Measurements from ENCODE around the gene ZCCHC24. TPM values are rescaled to one million over a fixed set of nuclear protein-coding genes. Genes with fewer than 3 reads are reported as not detected.
"Not testable (repeated sequence)": the region's sequence is repeated elsewhere in the genome, so short reads cannot be mapped to it uniquely, and the experiment has no call there.

Gene ZCCHC24
- total and polyA plus RNA-seq, 2 of the 8 experiments (the other 6 are each of a cell fraction or from before 2014, with no cell fraction given) = 3.9 to 6.9 TPM

- H2BK15ac ChIP-seq (ENCODE audit: low read length); H2BK20ac ChIP-seq (ENCODE audit: low read length); H3K18ac ChIP-seq (ENCODE audit: extremely low read depth, low read length); H4K20me1 ChIP-seq (replicated peaks in 1 of 2; ENCODE audit: control insufficient read depth in 1 of 2, insufficient read depth in 2 of 2, low read length in 2 of 2); DNase-seq (ENCODE audit: low read depth in 1 of 2, low spot score in 2 of 2); H3K9me3 ChIP-seq (ENCODE audit: insufficient read depth in 2 of 2, low read depth in 1 of 2, low read length in 1 of 2); H2BK12ac ChIP-seq (ENCODE audit: low read depth, low read length); H3K56ac ChIP-seq (replicated peaks; ENCODE audit: insufficient read length, low read depth, low read length); H3K79me2 ChIP-seq (ENCODE audit: control insufficient read depth in 1 of 2, insufficient read depth in 2 of 2, low read length in 2 of 2); H3K14ac ChIP-seq (ENCODE audit: insufficient read length); H2AK5ac ChIP-seq (ENCODE audit: low read depth, low read length); H4K5ac ChIP-seq (ENCODE audit: insufficient read length, low read depth, low read length); H2AFZ ChIP-seq (ENCODE audit: low read length); H3K27ac ChIP-seq (ENCODE audit: low read depth, low read length); H3K36me3 ChIP-seq (ENCODE audit: control insufficient read depth in 2 of 4, insufficient read depth in 4 of 4, low read length in 3 of 4); H3K4me2 ChIP-seq (ENCODE audit: insufficient read depth in 1 of 2, low read depth in 2 of 2, low read length in 2 of 2); H2BK5ac ChIP-seq (ENCODE audit: low read depth, low read length); H3K4me3 ChIP-seq (ENCODE audit: extremely low read depth in 1 of 4, insufficient read depth in 2 of 4, low read depth in 3 of 4, low read length in 4 of 4); H3K23ac ChIP-seq (ENCODE audit: insufficient read length); H3K27me3 ChIP-seq (replicated peaks in 1 of 4; ENCODE audit: control insufficient read depth in 3 of 4, extremely low read depth in 1 of 4, insufficient read depth in 3 of 4, low read length in 3 of 4); H2BK120ac ChIP-seq (replicated peaks; ENCODE audit: low read depth, low read length); POLR2A ChIA-PET (ENCODE audit: partially characterized antibody); H3K23me2 ChIP-seq (ENCODE audit: low read depth, low read length); H3K9ac ChIP-seq (replicated peaks in 1 of 4; ENCODE audit: extremely low read depth in 1 of 4, low read depth in 3 of 4, low read length in 3 of 4); H4K8ac ChIP-seq (ENCODE audit: extremely low read depth, insufficient read depth, low read length); H3K79me1 ChIP-seq (ENCODE audit: low read depth, low read length); H4K91ac ChIP-seq (replicated peaks; ENCODE audit: insufficient read length, low read length); H3K4ac ChIP-seq (replicated peaks; ENCODE audit: insufficient read length, low read depth, low read length); FAIRE-seq: not testable (repeated sequence)
- peaks cover 0 to 11% (median 0%) of the 10 kb centered on the region in 4 experiments; a peak in 3 of 7 replicates for H3K4me1 ChIP-seq (replicated peaks in 1 of 4; ENCODE audit: control insufficient read depth in 3 of 4, insufficient read depth in 4 of 4, low read length in 3 of 4)
- CTCF ChIA-PET (ENCODE audit: partially characterized antibody) = interaction anchor here (4.5 kb wide), 1 partner anchor 7 kb away, joined by 29 read pairs; no protein-coding TSS in a partner anchor
- WGBS, 2 experiments (ENCODE audit: extremely low coverage in 1 of 2, insufficient coverage in 1 of 2, insufficient read length in 1 of 2, insufficient replicate concordance in 2 of 2, low coverage in 1 of 2, low lambda C conversion rate in 2 of 2, missing lambda C conversion rate in 1 of 2) = 100% methylated on average over 4 of the region's 11 CpGs; no CpG with 5 or more reads in 1 of the 2 experiments
Measured at GRCh38 chr10:79337783-79338469, 107.5 kb downstream of the ZCCHC24 start.
